H9 (cell line): ENCODE data around the gene SLC11A1. TPM values are rescaled to one million over a fixed set of nuclear protein-coding genes. Genes with fewer than 3 reads are reported as not detected.

Source experiments
- DNase-seq: peaks from one replicate; pipeline ENCODE4 v3.0.0-alpha.2; 2017
- H2AFZ ChIP-seq: one replicate; pipeline ENCODE4 v1.6.1; 2013; ENCODE audit warnings: mild to moderate bottlenecking, low read length, control low read depth, moderate library complexity
- H2AK5ac ChIP-seq: 2 replicates; pipeline ENCODE4 v1.6.1; 2013; ENCODE audit warnings: low read length, control low read depth, mixed read lengths; ENCODE audit not compliant: insufficient read length
- H2BK120ac ChIP-seq: one replicate; pipeline ENCODE4 v1.6.1; 2013; ENCODE audit warnings: low read depth, mild to moderate bottlenecking, low read length, control low read depth, inconsistent platforms; ENCODE audit not compliant: poor library complexity, severe bottlenecking
- H2BK12ac ChIP-seq: 2 replicates; pipeline ENCODE4 v1.6.1; 2013; ENCODE audit warnings: low read length, control low read depth, mixed read lengths, low read depth; ENCODE audit not compliant: insufficient read length
- H2BK15ac ChIP-seq: 2 replicates; pipeline ENCODE4 v1.6.1; 2013; ENCODE audit warnings: low read depth, low read length, control low read depth
- H2BK20ac ChIP-seq: one replicate; pipeline ENCODE4 v1.6.1; 2013; ENCODE audit warnings: low read depth, mild to moderate bottlenecking, low read length, control low read depth, inconsistent platforms; ENCODE audit not compliant: poor library complexity, severe bottlenecking
- H2BK5ac ChIP-seq: 2 replicates; pipeline ENCODE4 v1.6.1; 2013; ENCODE audit warnings: low read length, control low read depth, mixed read lengths; ENCODE audit not compliant: insufficient read length
- H3K14ac ChIP-seq: 2 replicates; pipeline ENCODE4 v1.6.1; 2013; ENCODE audit warnings: low read length, control low read depth; ENCODE audit not compliant: insufficient read depth
- H3K18ac ChIP-seq: 2 replicates; pipeline ENCODE4 v1.6.1; 2013; ENCODE audit warnings: low read depth, mild to moderate bottlenecking, mixed read lengths, low read length, control low read depth; ENCODE audit not compliant: insufficient read length
- H3K23ac ChIP-seq: 2 replicates; pipeline ENCODE4 v1.6.1; 2013; ENCODE audit warnings: low read length, control low read depth, mixed read lengths, low read depth; ENCODE audit not compliant: insufficient read length
- H3K23me2 ChIP-seq: 2 replicates; pipeline ENCODE4 v1.6.1; 2013; ENCODE audit warnings: low read depth, mild to moderate bottlenecking, mixed read lengths, low read length, control low read depth; ENCODE audit not compliant: insufficient read length, poor library complexity, severe bottlenecking
- H3K27ac ChIP-seq: 2 replicates; pipeline ENCODE4 v1.5.1; 2013; ENCODE audit warnings: low read length, control low read depth, mixed read lengths, low read depth; ENCODE audit not compliant: insufficient read length
- H3K27me3 ChIP-seq: 2 replicates; pipeline ENCODE4 v1.6.1; 2013; ENCODE audit warnings: low read length, control low read depth, inconsistent platforms; ENCODE audit not compliant: insufficient read depth
- H3K4ac ChIP-seq: 2 replicates; pipeline ENCODE4 v1.6.1; 2013; ENCODE audit warnings: low read depth, mild to moderate bottlenecking, control low read depth, inconsistent platforms, low read length, moderate library complexity
- H3K4me1 ChIP-seq: 2 replicates; pipeline ENCODE4 v1.6.1; 2013; ENCODE audit warnings: low read length, control low read depth, inconsistent platforms; ENCODE audit not compliant: insufficient read depth
- H3K4me2 ChIP-seq: 2 replicates; pipeline ENCODE4 v1.6.1; 2013; ENCODE audit warnings: low read length, control low read depth, mixed read lengths; ENCODE audit not compliant: insufficient read length, insufficient read depth
- H3K56ac ChIP-seq: 2 replicates; pipeline ENCODE4 v1.6.1; 2013; ENCODE audit warnings: low read depth, mild to moderate bottlenecking, mixed read lengths, low read length, control low read depth; ENCODE audit not compliant: insufficient read length
- H3K79me1 ChIP-seq: 2 replicates; pipeline ENCODE4 v1.6.1; 2013; ENCODE audit warnings: low read depth, mild to moderate bottlenecking, moderate library complexity, low read length, control low read depth, inconsistent platforms; ENCODE audit not compliant: insufficient read depth, poor library complexity, severe bottlenecking
- H3K79me2 ChIP-seq: 2 replicates; pipeline ENCODE4 v1.6.1; 2013; ENCODE audit warnings: low read length, control low read depth, inconsistent platforms; ENCODE audit not compliant: insufficient read depth
- H3K9ac ChIP-seq: 2 replicates; pipeline ENCODE4 v1.6.1; 2013; ENCODE audit warnings: low read length, control low read depth, mixed read lengths; ENCODE audit not compliant: insufficient read length; ENCODE audit errors: extremely low read depth
- H3K9me3 ChIP-seq: one replicate; pipeline ENCODE4 v1.6.1; 2013; ENCODE audit warnings: low read depth, low read length, inconsistent platforms; ENCODE audit not compliant: control insufficient read depth
- H3T11ph ChIP-seq: one replicate; pipeline ENCODE4 v1.6.1; 2013; ENCODE audit warnings: mild to moderate bottlenecking, low read length, control low read depth, inconsistent platforms
- H4K20me1 ChIP-seq: one replicate; pipeline ENCODE4 v1.6.1; 2013; ENCODE audit not compliant: control insufficient read depth, insufficient read length, insufficient read depth
- H4K5ac ChIP-seq: 2 replicates; pipeline ENCODE4 v1.6.1; 2013; ENCODE audit warnings: low read depth, mild to moderate bottlenecking, mixed read lengths, low read length, control low read depth; ENCODE audit not compliant: insufficient read length
- H4K8ac ChIP-seq: replicated peaks from 2 replicates; pipeline ENCODE4 v1.6.1; 2013; ENCODE audit warnings: low read length, control low read depth, mixed read lengths, low read depth; ENCODE audit not compliant: insufficient read length
- H4K91ac ChIP-seq: 2 replicates; pipeline ENCODE4 v1.6.1; 2013; ENCODE audit warnings: low read depth, mild to moderate bottlenecking, moderate library complexity, mixed read lengths, low read length, control low read depth; ENCODE audit not compliant: insufficient read length
- H3K27ac Mint-ChIP-seq, 3 experiments: 2 replicates in 2 of 3; 3 replicates in 1 of 3; pipeline ENCODE4 v1.8.0; 2020 to 2021; ENCODE audit warnings: mixed read lengths in 3 of 3, mild to moderate bottlenecking in 1 of 3, moderate library complexity in 1 of 3
- H3K27me3 Mint-ChIP-seq: 2 replicates; pipeline ENCODE4 v1.8.0; 2021; ENCODE audit warnings: low read depth, mild to moderate bottlenecking, moderate library complexity, mixed read lengths
- H3K36me3 Mint-ChIP-seq, 3 experiments: 2 replicates in 2 of 3; 3 replicates in 1 of 3; pipeline ENCODE4 v1.8.0; 2020 to 2021; ENCODE audit warnings: low read depth in 3 of 3, mixed read lengths in 3 of 3; ENCODE audit not compliant: insufficient read depth in 1 of 3
- H3K4me1 Mint-ChIP-seq, 2 experiments: 2 replicates each; pipeline ENCODE4 v1.8.0; 2020; ENCODE audit warnings: mixed read lengths in 2 of 2
- H3K4me3 Mint-ChIP-seq, 2 experiments: 2 replicates in 1 of 2; 3 replicates in 1 of 2; pipeline ENCODE4 v1.8.0; 2020 to 2021; ENCODE audit warnings: mild to moderate bottlenecking in 2 of 2, mixed read lengths in 2 of 2, moderate library complexity in 1 of 2
- H3K9me3 Mint-ChIP-seq, 2 experiments: 2 replicates in 1 of 2; 3 replicates in 1 of 2; pipeline ENCODE4 v1.8.0; 2020; ENCODE audit warnings: mild to moderate bottlenecking in 2 of 2, mixed read lengths in 2 of 2, moderate library complexity in 1 of 2
- WGBS: extraction: QIAGEN DNeasy Blood & Tissue Kit; methylation state at CpG from one replicate; pipeline ENCODE4 v1.1.7; 2013; ENCODE audit warnings: missing lambda C conversion rate, low lambda C conversion rate, mixed read lengths; ENCODE audit not compliant: insufficient read length; ENCODE audit errors: extremely low coverage; 5-methylcytosine and 5-hydroxymethylcytosine counted together
- total RNA-seq: library from RNA; stranded (reverse); gene quantifications from 2 replicates; pipeline ENCODE4 v1.2.1, GENCODE V29; 2021
- TF ChIP-seq, protein P1 (sequence below): fragments of 200-600 bp; sonication (generic); conservative IDR thresholded peaks from 3 replicates; pipeline ENCODE4 v1.8.0; 2021; ENCODE audit warnings: antibody characterized with exemption, mild to moderate bottlenecking

SLC11A1 gene
- total RNA-seq, 1 experiment from 2014 or later = 0.11 TPM

DNA sequence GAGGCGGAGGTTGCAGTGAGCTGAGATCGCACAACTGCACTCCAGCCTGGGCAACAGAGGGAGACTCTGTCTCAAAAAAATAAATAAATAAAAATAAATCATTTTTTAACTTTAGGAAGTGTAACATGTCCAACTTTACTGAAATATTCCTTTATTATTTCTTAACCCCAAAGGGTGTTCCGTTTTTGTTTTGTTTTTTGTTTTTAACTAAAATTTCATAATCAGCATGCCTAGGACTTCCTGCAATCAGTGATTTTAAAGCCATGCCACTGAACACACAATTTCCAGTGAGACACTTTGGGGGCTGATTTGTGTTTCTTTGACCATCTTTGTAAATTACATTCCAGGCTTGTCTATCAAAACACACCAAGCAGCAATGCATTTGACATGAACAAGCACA lies 18.3 kb upstream of the SLC11A1 start:
- no peaks in the 10 kb centered on the region for H3K79me1 ChIP-seq
- no peak for DNase-seq
- TF ChIP-seq, protein P1, sequence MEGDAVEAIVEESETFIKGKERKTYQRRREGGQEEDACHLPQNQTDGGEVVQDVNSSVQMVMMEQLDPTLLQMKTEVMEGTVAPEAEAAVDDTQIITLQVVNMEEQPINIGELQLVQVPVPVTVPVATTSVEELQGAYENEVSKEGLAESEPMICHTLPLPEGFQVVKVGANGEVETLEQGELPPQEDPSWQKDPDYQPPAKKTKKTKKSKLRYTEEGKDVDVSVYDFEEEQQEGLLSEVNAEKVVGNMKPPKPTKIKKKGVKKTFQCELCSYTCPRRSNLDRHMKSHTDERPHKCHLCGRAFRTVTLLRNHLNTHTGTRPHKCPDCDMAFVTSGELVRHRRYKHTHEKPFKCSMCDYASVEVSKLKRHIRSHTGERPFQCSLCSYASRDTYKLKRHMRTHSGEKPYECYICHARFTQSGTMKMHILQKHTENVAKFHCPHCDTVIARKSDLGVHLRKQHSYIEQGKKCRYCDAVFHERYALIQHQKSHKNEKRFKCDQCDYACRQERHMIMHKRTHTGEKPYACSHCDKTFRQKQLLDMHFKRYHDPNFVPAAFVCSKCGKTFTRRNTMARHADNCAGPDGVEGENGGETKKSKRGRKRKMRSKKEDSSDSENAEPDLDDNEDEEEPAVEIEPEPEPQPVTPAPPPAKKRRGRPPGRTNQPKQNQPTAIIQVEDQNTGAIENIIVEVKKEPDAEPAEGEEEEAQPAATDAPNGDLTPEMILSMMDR = no peak
- H3K4me1 Mint-ChIP-seq = peaks cover 10 to 16% of the 10 kb centered on the region in 2 experiments
- H3K4ac ChIP-seq = no peak overlapping the region
- no peak overlapping the region for H4K8ac ChIP-seq
- H2BK12ac ChIP-seq = no peak overlapping the region
- H3K27ac Mint-ChIP-seq = no peak overlapping the region
- no peaks in the 10 kb centered on the region; a peak in 1 of 5 replicates for H3K9me3 Mint-ChIP-seq
- no peak overlapping the region for H3K14ac ChIP-seq
- no peak overlapping the region for H3K56ac ChIP-seq
- no peaks in the 10 kb centered on the region for H3K23me2 ChIP-seq
- H2AK5ac ChIP-seq = no peak overlapping the region
- no peak overlapping the region for H3K27ac ChIP-seq
- H2BK5ac ChIP-seq = no peak overlapping the region
- H3K27me3 Mint-ChIP-seq = peaks cover 2% of the 10 kb centered on the region; the same call in 1 of the 2 replicates
- no peaks in the 10 kb centered on the region for H3K36me3 Mint-ChIP-seq
- no peak overlapping the region for H3K4me3 Mint-ChIP-seq
- H3K4me1 ChIP-seq = no peaks in the 10 kb centered on the region
- no peak overlapping the region for H4K5ac ChIP-seq
- H3K9me3 ChIP-seq = no peaks in the 10 kb centered on the region
- H3K23ac ChIP-seq = no peak overlapping the region
- H2BK120ac ChIP-seq = no peak overlapping the region
- no peak overlapping the region for H2BK15ac ChIP-seq
- no peaks in the 10 kb centered on the region for H4K20me1 ChIP-seq
- no CpG with 5 or more reads among the region's 3 CpGs for WGBS
- H4K91ac ChIP-seq = no peak overlapping the region
- H3K27me3 ChIP-seq = no peaks in the 10 kb centered on the region
- no peak overlapping the region for H2BK20ac ChIP-seq
- H2AFZ ChIP-seq = no peak overlapping the region
- no peak overlapping the region for H3K4me2 ChIP-seq
- H3T11ph ChIP-seq = no peak overlapping the region
- no peaks in the 10 kb centered on the region for H3K79me2 ChIP-seq
- H3K18ac ChIP-seq = no peak overlapping the region
- H3K9ac ChIP-seq = no peak overlapping the region
